ENCODE results near the gene FBXO34.

Gene FBXO34
- total RNA-seq = 85.4 to 107 reads per million in 2 donors

GRCh38 chr14:55270832-55271571 is at the start of gene FBXO34:
TSS of gene FBXO34 (plus strand) at chr14:55271421. CDS start at chr14:55350391, 78,970 bp downstream.
- DNase-seq = peak; percentile 100

- DNase-seq = no peak
Observed at GRCh38 chr14:55221968-55222367, 49.3 kb upstream of the FBXO34 start.

- DNase-seq = no peak
Observed at GRCh38 chr14:55223364-55223763, 47.9 kb upstream of the FBXO34 start.

GRCh38 chr14:55228261-55228660 is 43.0 kb upstream of the FBXO34 start:
- DNase-seq = no peak

- DNase-seq = no peak
Observed at GRCh38 chr14:55233591-55233990, 37.6 kb upstream of the FBXO34 start.

GRCh38 chr14:55238019-55238680 is 33.1 kb upstream of the FBXO34 start:
- DNase-seq = no peak

- DNase-seq = no peak
Observed at GRCh38 chr14:55239320-55239719, 31.9 kb upstream of the FBXO34 start.

- DNase-seq = no peak
Observed at GRCh38 chr14:55240526-55241178, 30.6 kb upstream of the FBXO34 start.

GRCh38 chr14:55241673-55242072 is 29.5 kb upstream of the FBXO34 start:
- no peak for DNase-seq

GRCh38 chr14:55243386-55243785 is 27.8 kb upstream of the FBXO34 start:
- no peak for DNase-seq

GRCh38 chr14:55243813-55244212 is 27.4 kb upstream of the FBXO34 start:
- DNase-seq = no peak

- DNase-seq = no peak
Observed at GRCh38 chr14:55245657-55246268, 25.5 kb upstream of the FBXO34 start.

GRCh38 chr14:55248411-55248810 is 22.8 kb upstream of the FBXO34 start:
- no peak for DNase-seq

GRCh38 chr14:55249423-55249822 is 21.8 kb upstream of the FBXO34 start:
- no peak for DNase-seq

- DNase-seq = no peak
Observed at GRCh38 chr14:55253276-55253675, 17.9 kb upstream of the FBXO34 start.

- DNase-seq = no peak
Observed at GRCh38 chr14:55254581-55254980, 16.6 kb upstream of the FBXO34 start.

- no peak for DNase-seq
Observed at GRCh38 chr14:55255979-55256378, 15.2 kb upstream of the FBXO34 start.

- DNase-seq = no peak
Observed at GRCh38 chr14:55256586-55256985, 14.6 kb upstream of the FBXO34 start.

GRCh38 chr14:55265197-55265596 is 6.0 kb upstream of the FBXO34 start:
- DNase-seq = no peak

- no peak for DNase-seq
Observed at GRCh38 chr14:55267820-55268219, 3.4 kb upstream of the FBXO34 start.

GRCh38 chr14:55271572-55272298 is 514 bp downstream of the FBXO34 start:
- peak; percentile 30 for DNase-seq

- no peak for DNase-seq
Observed at GRCh38 chr14:55272387-55272786, 1.2 kb downstream of the FBXO34 start.

GRCh38 chr14:55272922-55273321 is 1.7 kb downstream of the FBXO34 start:
- no peak for DNase-seq

Data from T-helper 9 cell (primary cell).